HG03442 (cell line): Measurements from ENCODE around the gene RTN4.

ENCODE experiments used
- ATAC-seq: cut with Tn5 transposase; IDR thresholded peaks from one replicate; pipeline ENCODE4 v1.9.1; 2021; ENCODE audit warnings: mild to moderate bottlenecking, moderate library complexity; ENCODE audit not compliant: unreplicated experiment

Gene RTN4

GRCh38 chr2:55043841-55044240, 6.4 kb downstream of the RTN4 start:
- ATAC-seq, result no peak

- ATAC-seq, result no peak
Measured at GRCh38 chr2:55038428-55038827, 11.8 kb downstream of the RTN4 start.

- no peak for ATAC-seq
Measured at GRCh38 chr2:55035716-55036115, 14.5 kb downstream of the RTN4 start.

- ATAC-seq, result no peak
Measured at GRCh38 chr2:55033921-55034320, 16.3 kb downstream of the RTN4 start.

GRCh38 chr2:55033076-55033742, 17.0 kb downstream of the RTN4 start:
- ATAC-seq, result peak; percentile 98

- no peak for ATAC-seq
Measured at GRCh38 chr2:55031505-55031904, 18.7 kb downstream of the RTN4 start.

GRCh38 chr2:55030766-55031165, 19.5 kb downstream of the RTN4 start:
- ATAC-seq, result no peak

GRCh38 chr2:55029098-55029497, 21.2 kb downstream of the RTN4 start:
- no peak for ATAC-seq

GRCh38 chr2:55027226-55027625, 23.0 kb downstream of the RTN4 start:
- no peak for ATAC-seq

GRCh38 chr2:55026202-55026601, 24.0 kb downstream of the RTN4 start:
- no peak for ATAC-seq

GRCh38 chr2:55025627-55026026, 24.6 kb downstream of the RTN4 start:
- peak; percentile 40 for ATAC-seq

GRCh38 chr2:55025082-55025481, 25.2 kb downstream of the RTN4 start:
- ATAC-seq, result peak; percentile 58

GRCh38 chr2:55022476-55022875, 27.8 kb downstream of the RTN4 start:
- no peak for ATAC-seq

GRCh38 chr2:55019526-55020258, 30.6 kb downstream of the RTN4 start:
- ATAC-seq, result no peak

GRCh38 chr2:55018619-55019018, 31.6 kb downstream of the RTN4 start:
- no peak for ATAC-seq

GRCh38 chr2:55017880-55018279, 32.4 kb downstream of the RTN4 start:
- ATAC-seq, result no peak

GRCh38 chr2:55017428-55017827, 32.8 kb downstream of the RTN4 start:
- ATAC-seq, result no peak

- no peak for ATAC-seq
Measured at GRCh38 chr2:55014962-55015939, 35.0 kb downstream of the RTN4 start.

GRCh38 chr2:55013936-55014335, 36.3 kb downstream of the RTN4 start:
- ATAC-seq, result no peak

GRCh38 chr2:55012672-55013484, 37.4 kb downstream of the RTN4 start:
- ATAC-seq, result no peak
